ENCODE measurements around the gene PPRC1. TPM values are rescaled to one million over a fixed set of nuclear protein-coding genes. Genes with fewer than 3 reads are reported as not detected.

PPRC1 gene
- total and polyA plus RNA-seq, 2 donors (not counting 1 experiment from before 2014, with no cell fraction given) = 23.3 to 36.3 TPM

DNA sequence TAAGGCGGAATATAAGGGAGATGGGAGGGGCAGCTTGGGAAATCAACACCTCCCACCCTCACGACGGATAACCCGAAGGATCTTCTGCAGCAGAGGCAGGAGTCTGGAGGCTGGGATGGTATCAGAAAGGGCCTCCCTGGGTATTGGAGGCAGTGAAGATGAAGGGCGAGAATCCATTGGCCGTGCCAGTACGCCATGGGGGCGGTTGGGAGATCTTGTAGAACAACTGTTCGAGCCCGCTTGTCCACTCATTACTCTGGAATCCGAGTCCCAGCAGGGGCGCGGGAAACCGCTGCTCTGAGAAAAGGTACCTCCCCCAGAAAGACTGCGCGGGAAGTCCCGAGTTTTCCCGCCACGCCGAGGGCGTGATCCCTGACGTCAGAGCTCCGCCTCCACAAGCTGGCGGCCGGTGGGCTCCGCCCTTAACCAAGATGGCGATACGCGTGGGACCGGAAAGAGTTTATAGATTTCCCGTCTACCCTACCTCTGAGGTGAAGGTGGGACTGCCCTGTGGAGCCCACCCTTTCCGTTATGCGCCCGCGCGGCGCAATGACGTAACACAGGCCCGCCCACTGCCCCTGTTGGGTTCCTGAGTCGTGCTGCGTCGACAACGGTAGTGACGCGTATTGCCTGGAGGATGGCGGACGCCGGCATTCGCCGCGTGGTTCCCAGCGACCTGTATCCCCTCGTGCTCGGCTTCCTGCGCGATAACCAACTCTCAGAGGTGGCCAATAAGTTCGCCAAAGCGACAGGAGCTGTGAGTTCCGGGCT, 19.1 kb downstream of the PPRC1 start, which contains the start of gene NOLC1:
Gene NOLC1 (plus strand): TSS at position 616 of the 771 bp plus-strand sequence. CDS start 22 bp downstream, at position 638.
- peaks cover 33% of the 10 kb centered on the region for H4K20me1 ChIP-seq (ENCODE audit: control insufficient read depth, insufficient read depth, low read length, poor library complexity, severe bottlenecking)
- 7% methylated on average over 55 of the region's 59 CpGs for WGBS (ENCODE audit: insufficient coverage)
- intact Hi-C loops (cut with micrococcal nuclease) = loop anchor here (1.0 to 5.0 kb wide), 12 partner anchors 20 to 1245 kb away; partner anchors contain the start of genes ARL3, ARMH3, ATP5MK and FBXL15
- peaks cover 0 to 45% of the 10 kb centered on the region in 2 experiments for H3K36me3 ChIP-seq (replicated peaks in 1 of 2; ENCODE audit: control extremely low read depth in 1 of 2, control insufficient read depth in 1 of 2, extremely low read depth in 1 of 2, insufficient read depth in 2 of 2, low read length in 1 of 2)
- H3K79me2 ChIP-seq (ENCODE audit: control insufficient read depth, insufficient read depth, low read length) = peaks cover 48% of the 10 kb centered on the region
- Mint-ChIP-seq H3K4me1 (peaks cover 36% of the 10 kb centered on the region), H3K27ac (peak within 1 kb of the TSS; percentile 95), H3K4me3 (peak within 1 kb of the TSS; percentile 95), H3K27me3 (no peaks in the 10 kb centered on the region), H3K9me3 (ENCODE audit: insufficient read depth) (no peaks in the 10 kb centered on the region)
- peaks cover 0 to 5% (median 0%) of the 10 kb centered on the region in 3 donors for H3K9me3 ChIP-seq (ENCODE audit: control extremely low read depth in 1 of 3, control insufficient read depth in 2 of 3, insufficient read depth in 1 of 3, low read length in 2 of 3)
- DNase-seq (peak; percentile 100), ATAC-seq (ENCODE audit: low read depth) (peak; percentile 97)
- peaks cover 15 to 24% of the 10 kb centered on the region in 2 donors for H3K4me1 ChIP-seq (ENCODE audit: control insufficient read depth in 2 of 2, insufficient read depth in 2 of 2, low read length in 2 of 2)
- ChIA-PET POLR2A (interaction anchor here (0.6 to 1.3 kb wide), 5 partner anchors 29 to 492 kb away, joined by 3 to 6 read pairs (median 3); partner anchors contain the start of genes LDB1, NPM3 and TRIM8), CTCF (interaction anchor here (0.6 to 1.4 kb wide), 6 partner anchors 17 to 272 kb away, joined by 3 to 5 read pairs (median 3); partner anchors contain the start of gene PPRC1)
- H2AFZ ChIP-seq (ENCODE audit: insufficient read depth, low read depth, low read length, poor library complexity, severe bottlenecking) = peak within 1 kb of the TSS; percentile 89
- H3K27me3 ChIP-seq (replicated peaks in 1 of 4; ENCODE audit: control extremely low read depth in 1 of 4, control insufficient read depth in 3 of 4, insufficient read depth in 4 of 4, low read length in 3 of 4) = no peaks in the 10 kb centered on the region
- TF ChIP-seq EZH2 (IDR thresholded peaks at IDR 0.05; ENCODE audit: borderline replicate concordance, insufficient read depth, low read depth, low read length, poor library complexity, severe bottlenecking) = no peak
- TF ChIP-seq, protein P1, sequence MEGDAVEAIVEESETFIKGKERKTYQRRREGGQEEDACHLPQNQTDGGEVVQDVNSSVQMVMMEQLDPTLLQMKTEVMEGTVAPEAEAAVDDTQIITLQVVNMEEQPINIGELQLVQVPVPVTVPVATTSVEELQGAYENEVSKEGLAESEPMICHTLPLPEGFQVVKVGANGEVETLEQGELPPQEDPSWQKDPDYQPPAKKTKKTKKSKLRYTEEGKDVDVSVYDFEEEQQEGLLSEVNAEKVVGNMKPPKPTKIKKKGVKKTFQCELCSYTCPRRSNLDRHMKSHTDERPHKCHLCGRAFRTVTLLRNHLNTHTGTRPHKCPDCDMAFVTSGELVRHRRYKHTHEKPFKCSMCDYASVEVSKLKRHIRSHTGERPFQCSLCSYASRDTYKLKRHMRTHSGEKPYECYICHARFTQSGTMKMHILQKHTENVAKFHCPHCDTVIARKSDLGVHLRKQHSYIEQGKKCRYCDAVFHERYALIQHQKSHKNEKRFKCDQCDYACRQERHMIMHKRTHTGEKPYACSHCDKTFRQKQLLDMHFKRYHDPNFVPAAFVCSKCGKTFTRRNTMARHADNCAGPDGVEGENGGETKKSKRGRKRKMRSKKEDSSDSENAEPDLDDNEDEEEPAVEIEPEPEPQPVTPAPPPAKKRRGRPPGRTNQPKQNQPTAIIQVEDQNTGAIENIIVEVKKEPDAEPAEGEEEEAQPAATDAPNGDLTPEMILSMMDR (IDR thresholded peaks at IDR 0.05) = no peak
- H3K4me2 ChIP-seq (replicated peaks; ENCODE audit: low read depth, low read length, poor library complexity, severe bottlenecking) = peak within 1 kb of the TSS; percentile 95
- H3K4me3 ChIP-seq (ENCODE audit: control extremely low read depth in 1 of 5, extremely low read depth in 1 of 5, insufficient read depth in 1 of 5, low read depth in 2 of 5, low read length in 4 of 5) = peak within 1 kb of the TSS; percentile 22 to 99 (median 96)
- H3K9ac ChIP-seq (ENCODE audit: low read length) = peak within 1 kb of the TSS; percentile 99
- peak within 1 kb of the TSS; percentile 85 to 93 for H3K27ac ChIP-seq (ENCODE audit: low read length in 2 of 2)
